Measurements from ENCODE around the gene BRD1. TPM values are rescaled to one million over a fixed set of nuclear protein-coding genes. Genes with fewer than 3 reads are reported as not detected.

Gene BRD1
- total and polyA plus RNA-seq, 5 donors from 2014 or later, result 2.0 to 133 (median 2.3) TPM

- H3K27me3 Mint-ChIP-seq, result no peaks in the 10 kb centered on the region
- H3K9me3 ChIP-seq (ENCODE audit: control insufficient read depth in 2 of 2, low read length in 2 of 2), result no peaks in the 10 kb centered on the region
- H3K27ac ChIP-seq (ENCODE audit: insufficient read depth, low read length, poor library complexity, severe bottlenecking), result no peak overlapping the region
- no peak for DNase-seq
- H3K27me3 ChIP-seq (ENCODE audit: control insufficient read depth, insufficient read depth, low read length), result no peaks in the 10 kb centered on the region
- H3K4me1 Mint-ChIP-seq, result peaks cover 0 to 13% (median 4%) of the 10 kb centered on the region in 4 donors
- no peak overlapping the region for H3K4me3 ChIP-seq (ENCODE audit: low read depth, low read length)
- peaks cover 58% of the 10 kb centered on the region for H3K36me3 ChIP-seq (ENCODE audit: control insufficient read depth, insufficient read depth, low read length)
- peaks cover 12% of the 10 kb centered on the region for H3K36me3 Mint-ChIP-seq
- ATAC-seq (ENCODE audit: low read depth in 2 of 2), result no peak
- H3K4me3 Mint-ChIP-seq, result no peak overlapping the region
- H3K27ac Mint-ChIP-seq, result no peak overlapping the region
- peaks cover 5% of the 10 kb centered on the region for H3K4me1 ChIP-seq (ENCODE audit: control insufficient read depth, insufficient read depth, low read length, poor library complexity, severe bottlenecking)
- peaks cover 0 to 2% (median 0%) of the 10 kb centered on the region in 7 donors for H3K9me3 Mint-ChIP-seq
Observed at GRCh38 chr22:49775867-49776511, 51.7 kb downstream of the BRD1 start.

GRCh38 chr22:49775191-49775866 lies 52.3 kb downstream of the BRD1 start:
- no peak overlapping the region for H3K4me3 Mint-ChIP-seq
- Histone ChIP-seq H3K27me3 (ENCODE audit: control insufficient read depth, insufficient read depth, low read length) (no peaks in the 10 kb centered on the region), H3K36me3 (ENCODE audit: control insufficient read depth, insufficient read depth, low read length) (peaks cover 55% of the 10 kb centered on the region), H3K27ac (ENCODE audit: insufficient read depth, low read length, poor library complexity, severe bottlenecking) (no peak overlapping the region), H3K4me3 (ENCODE audit: low read depth, low read length) (no peak overlapping the region), H3K9me3 (ENCODE audit: control insufficient read depth in 2 of 2, low read length in 2 of 2) (no peaks in the 10 kb centered on the region), H3K4me1 (ENCODE audit: control insufficient read depth, insufficient read depth, low read length, poor library complexity, severe bottlenecking) (no peaks in the 10 kb centered on the region)
- H3K9me3 Mint-ChIP-seq, result peaks cover 0 to 2% (median 0%) of the 10 kb centered on the region in 7 donors
- ATAC-seq (ENCODE audit: low read depth in 2 of 2), result no peak
- peaks cover 12% of the 10 kb centered on the region for H3K36me3 Mint-ChIP-seq
- peaks cover 0 to 10% (median 4%) of the 10 kb centered on the region in 4 donors for H3K4me1 Mint-ChIP-seq
- no peak for DNase-seq
- H3K27ac Mint-ChIP-seq, result no peak overlapping the region
- H3K27me3 Mint-ChIP-seq, result no peaks in the 10 kb centered on the region

- Mint-ChIP-seq H3K27me3 (no peaks in the 10 kb centered on the region), H3K36me3 (peaks cover 12% of the 10 kb centered on the region), H3K27ac (no peak overlapping the region), H3K4me1 (peaks cover 0 to 10% (median 4%) of the 10 kb centered on the region in 4 donors), H3K4me3 (no peak overlapping the region), H3K9me3 (peaks cover 0 to 2% (median 0%) of the 10 kb centered on the region in 7 donors)
- H3K4me1 ChIP-seq (ENCODE audit: control insufficient read depth, insufficient read depth, low read length, poor library complexity, severe bottlenecking), result no peaks in the 10 kb centered on the region
- H3K27me3 ChIP-seq (ENCODE audit: control insufficient read depth, insufficient read depth, low read length), result no peaks in the 10 kb centered on the region
- peaks cover 55% of the 10 kb centered on the region for H3K36me3 ChIP-seq (ENCODE audit: control insufficient read depth, insufficient read depth, low read length)
- ATAC-seq (ENCODE audit: low read depth in 2 of 2) (no peak), DNase-seq (no peak)
- H3K9me3 ChIP-seq (ENCODE audit: control insufficient read depth in 2 of 2, low read length in 2 of 2), result no peaks in the 10 kb centered on the region
- no peak overlapping the region for H3K4me3 ChIP-seq (ENCODE audit: low read depth, low read length)
- no peak overlapping the region for H3K27ac ChIP-seq (ENCODE audit: insufficient read depth, low read length, poor library complexity, severe bottlenecking)
Observed at GRCh38 chr22:49774499-49775151, 53.0 kb downstream of the BRD1 start.

- no peaks in the 10 kb centered on the region for H3K27me3 ChIP-seq (ENCODE audit: control insufficient read depth, insufficient read depth, low read length)
- no peak for DNase-seq
- H3K9me3 ChIP-seq (ENCODE audit: control insufficient read depth in 2 of 2, low read length in 2 of 2), result no peaks in the 10 kb centered on the region
- no peak overlapping the region for H3K27ac Mint-ChIP-seq
- peaks cover 52% of the 10 kb centered on the region for H3K36me3 ChIP-seq (ENCODE audit: control insufficient read depth, insufficient read depth, low read length)
- H3K27me3 Mint-ChIP-seq, result no peaks in the 10 kb centered on the region
- H3K4me3 Mint-ChIP-seq, result no peak overlapping the region
- peaks cover 0 to 2% (median 0%) of the 10 kb centered on the region in 7 donors for H3K9me3 Mint-ChIP-seq
- peaks cover 0 to 8% (median 3%) of the 10 kb centered on the region in 4 donors for H3K4me1 Mint-ChIP-seq
- no peaks in the 10 kb centered on the region for H3K4me1 ChIP-seq (ENCODE audit: control insufficient read depth, insufficient read depth, low read length, poor library complexity, severe bottlenecking)
- H3K27ac ChIP-seq (ENCODE audit: insufficient read depth, low read length, poor library complexity, severe bottlenecking), result no peak overlapping the region
- H3K36me3 Mint-ChIP-seq, result peaks cover 12% of the 10 kb centered on the region
- no peak for ATAC-seq (ENCODE audit: low read depth in 2 of 2)
- H3K4me3 ChIP-seq (ENCODE audit: low read depth, low read length), result no peak overlapping the region
Observed at GRCh38 chr22:49774046-49774445, 53.6 kb downstream of the BRD1 start.

GRCh38 chr22:49773531-49773930 lies 54.1 kb downstream of the BRD1 start:
- no peaks in the 10 kb centered on the region for H3K27me3 Mint-ChIP-seq
- Histone ChIP-seq H3K27me3 (ENCODE audit: control insufficient read depth, insufficient read depth, low read length) (no peaks in the 10 kb centered on the region), H3K4me1 (ENCODE audit: control insufficient read depth, insufficient read depth, low read length, poor library complexity, severe bottlenecking) (no peaks in the 10 kb centered on the region), H3K9me3 (ENCODE audit: control insufficient read depth in 2 of 2, low read length in 2 of 2) (no peaks in the 10 kb centered on the region), H3K36me3 (ENCODE audit: control insufficient read depth, insufficient read depth, low read length) (peaks cover 51% of the 10 kb centered on the region), H3K27ac (ENCODE audit: insufficient read depth, low read length, poor library complexity, severe bottlenecking) (no peak overlapping the region), H3K4me3 (ENCODE audit: low read depth, low read length) (no peak overlapping the region)
- peaks cover 0 to 2% (median 0%) of the 10 kb centered on the region in 7 donors for H3K9me3 Mint-ChIP-seq
- H3K36me3 Mint-ChIP-seq, result peaks cover 12% of the 10 kb centered on the region
- DNase-seq, result no peak
- no peak overlapping the region for H3K27ac Mint-ChIP-seq
- no peak for ATAC-seq (ENCODE audit: low read depth in 2 of 2)
- no peak overlapping the region for H3K4me3 Mint-ChIP-seq
- peaks cover 0 to 7% (median 3%) of the 10 kb centered on the region in 4 donors for H3K4me1 Mint-ChIP-seq

GRCh38 chr22:49772692-49773091 lies 55.0 kb downstream of the BRD1 start:
- peaks cover 12% of the 10 kb centered on the region for H3K36me3 Mint-ChIP-seq
- no peaks in the 10 kb centered on the region for H3K27me3 ChIP-seq (ENCODE audit: control insufficient read depth, insufficient read depth, low read length)
- ATAC-seq (ENCODE audit: low read depth in 2 of 2) (no peak), DNase-seq (no peak)
- no peak overlapping the region for H3K4me3 ChIP-seq (ENCODE audit: low read depth, low read length)
- H3K4me1 ChIP-seq (ENCODE audit: control insufficient read depth, insufficient read depth, low read length, poor library complexity, severe bottlenecking), result no peaks in the 10 kb centered on the region
- peaks cover 0 to 7% (median 3%) of the 10 kb centered on the region in 4 donors for H3K4me1 Mint-ChIP-seq
- H3K27me3 Mint-ChIP-seq, result no peaks in the 10 kb centered on the region
- H3K27ac Mint-ChIP-seq, result peak overlapping the region in 1 of 3 donors; percentile 41
- H3K9me3 Mint-ChIP-seq, result peaks cover 0 to 2% (median 0%) of the 10 kb centered on the region in 7 donors
- no peaks in the 10 kb centered on the region for H3K9me3 ChIP-seq (ENCODE audit: control insufficient read depth in 2 of 2, low read length in 2 of 2)
- no peak overlapping the region for H3K27ac ChIP-seq (ENCODE audit: insufficient read depth, low read length, poor library complexity, severe bottlenecking)
- no peak overlapping the region for H3K4me3 Mint-ChIP-seq
- H3K36me3 ChIP-seq (ENCODE audit: control insufficient read depth, insufficient read depth, low read length), result peaks cover 44% of the 10 kb centered on the region

- Mint-ChIP-seq H3K27me3 (no peaks in the 10 kb centered on the region), H3K9me3 (peaks cover 0 to 10% (median 2%) of the 10 kb centered on the region in 7 donors), H3K4me3 (no peak overlapping the region), H3K4me1 (peaks cover 0 to 12% (median 3%) of the 10 kb centered on the region in 4 donors), H3K36me3 (peaks cover 16% of the 10 kb centered on the region), H3K27ac (no peak overlapping the region)
- Histone ChIP-seq H3K27ac (ENCODE audit: insufficient read depth, low read length, poor library complexity, severe bottlenecking) (no peak overlapping the region), H3K9me3 (ENCODE audit: control insufficient read depth in 2 of 2, low read length in 2 of 2) (peaks cover 4 to 10% of the 10 kb centered on the region in 2 experiments), H3K4me1 (ENCODE audit: control insufficient read depth, insufficient read depth, low read length, poor library complexity, severe bottlenecking) (no peaks in the 10 kb centered on the region), H3K4me3 (ENCODE audit: low read depth, low read length) (no peak overlapping the region), H3K36me3 (ENCODE audit: control insufficient read depth, insufficient read depth, low read length) (peaks cover 32% of the 10 kb centered on the region), H3K27me3 (ENCODE audit: control insufficient read depth, insufficient read depth, low read length) (no peaks in the 10 kb centered on the region)
- ATAC-seq (ENCODE audit: low read depth in 2 of 2) (no peak), DNase-seq (no peak)
Observed at GRCh38 chr22:49771266-49772065, 56.2 kb downstream of the BRD1 start.

Measured in CD4-positive, CD25-positive, alpha-beta regulatory T cell (primary cell).